ENCODE results near the gene GALNTL6. TPM values are rescaled to one million over a fixed set of nuclear protein-coding genes. Genes with fewer than 3 reads are reported as not detected.

Gene GALNTL6
- total and polyA plus RNA-seq, 2 of the 4 experiments (the other 2 are of a cell fraction): under 0.01 TPM; not detected in 1

DNA sequence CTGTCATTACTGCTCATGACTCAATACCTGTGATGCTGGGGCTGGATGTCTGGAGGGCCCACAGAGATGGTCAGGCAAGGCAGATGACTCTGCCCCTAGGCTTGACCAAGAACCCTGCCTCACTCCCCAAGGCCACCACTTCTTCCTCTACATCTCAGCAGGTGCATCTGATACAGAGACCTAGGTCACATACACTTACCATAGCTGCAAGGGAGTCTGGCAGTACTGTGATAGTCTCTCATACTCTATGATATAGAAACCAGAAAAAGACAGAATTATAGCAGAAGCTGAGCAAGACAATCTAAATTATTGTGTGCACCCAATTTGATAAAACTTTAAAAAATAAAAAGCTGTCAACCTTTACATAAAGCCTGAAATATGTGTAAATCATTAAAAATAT is 878.3 kb downstream of the GALNTL6 start:
- dilution Hi-C loops (cut with HindIII; ENCODE audit: low sequenced_read_pairs, unreplicated experiment): no loop called here
- CTCF ChIA-PET: interaction anchor here (1.0 kb wide), 1 partner anchor 24 kb away, joined by 3 read pairs; no protein-coding TSS in a partner anchor
- no peak for DNase-seq

More for the DNA sequence above, 878.3 kb downstream of the GALNTL6 start:
- H3K14ac ChIP-seq (replicated peaks; ENCODE audit: low read depth, low read length): no peak overlapping the region
- no peaks in the 10 kb centered on the region for H3K27me3 ChIP-seq (ENCODE audit: control insufficient read depth, insufficient read depth, low read length)
- no peak overlapping the region for H4K5ac ChIP-seq (ENCODE audit: low read depth, low read length)
- H4K20me1 ChIP-seq (ENCODE audit: insufficient read depth, low read length): no peaks in the 10 kb centered on the region
- no peaks in the 10 kb centered on the region for H3K4me1 ChIP-seq (ENCODE audit: control insufficient read depth, insufficient read depth, low read length)
- H4K91ac ChIP-seq (ENCODE audit: insufficient read depth, low read depth, low read length): no peak overlapping the region
- no peaks in the 10 kb centered on the region for H3K9me1 ChIP-seq (ENCODE audit: insufficient read depth, low read length)
- no peak for TF ChIP-seq RAD21 (IDR thresholded peaks at IDR 0.05; ENCODE audit: low read length)
- TF ChIP-seq CEBPB (IDR thresholded peaks at IDR 0.05; ENCODE audit: low read depth, low read length): no peak
- TF ChIP-seq MAFK (IDR thresholded peaks at IDR 0.05; ENCODE audit: low read depth, low read length): no peak
- TF ChIP-seq SMC3 (IDR thresholded peaks at IDR 0.05; ENCODE audit: low read depth, low read length): no peak
- TF ChIP-seq FOS (IDR thresholded peaks at IDR 0.05; ENCODE audit: low read depth, low read length): no peak
- no peak for TF ChIP-seq CTCF (conservative IDR thresholded peaks at IDR 0.05; ENCODE audit: low read depth, low read length)
- no peak for TF ChIP-seq ELK1 (IDR thresholded peaks at IDR 0.05; ENCODE audit: borderline replicate concordance, low read depth, low read length)
- no peak for TF ChIP-seq POLR2A (IDR thresholded peaks at IDR 0.05; ENCODE audit: low read depth, low read length)
- no peak for TF ChIP-seq BHLHE40 (IDR thresholded peaks at IDR 0.05; ENCODE audit: low read depth, low read length)
- H3K4ac ChIP-seq (ENCODE audit: low read depth, low read length): no peak overlapping the region
- H3K18ac ChIP-seq (ENCODE audit: low read depth, low read length): no peak overlapping the region
- H2BK120ac ChIP-seq (ENCODE audit: low read depth, low read length): no peak overlapping the region
- POLR2A ChIA-PET (ENCODE audit: unreplicated experiment): no interaction called here
- H3K9me3 ChIP-seq (ENCODE audit: control insufficient read depth, insufficient read depth, low read length): peaks cover 3% of the 10 kb centered on the region; the same call in 1 of the 2 replicates
- no peak overlapping the region for H3K9ac ChIP-seq (ENCODE audit: low read depth, low read length)
- no peak overlapping the region for H3K56ac ChIP-seq (ENCODE audit: extremely low read depth, insufficient read depth, low read length)
- intact Hi-C loops (cut with micrococcal nuclease): no loop called here
- H2AK5ac ChIP-seq (ENCODE audit: low read depth, low read length): no peak overlapping the region
- no peaks in the 10 kb centered on the region for H3K79me1 ChIP-seq (ENCODE audit: low read depth in 1 of 2, low read length in 2 of 2)
- no peak overlapping the region for H3K23ac ChIP-seq (ENCODE audit: low read depth, low read length)
- H2BK20ac ChIP-seq (ENCODE audit: low read depth, low read length): no peak overlapping the region
- in situ Hi-C loops (cut with MboI; ENCODE audit: low sequenced_read_pairs): no loop called here
- no peak overlapping the region for H3K4me3 ChIP-seq (ENCODE audit: insufficient read depth, low read depth, low read length)
- no peaks in the 10 kb centered on the region for H3K36me3 ChIP-seq (ENCODE audit: control insufficient read depth, insufficient read depth, low read length)
- H4K8ac ChIP-seq (ENCODE audit: low read depth in 2 of 2, low read length in 2 of 2): no peak overlapping the region
- no peak overlapping the region for H2BK5ac ChIP-seq (ENCODE audit: low read depth, low read length, poor library complexity, severe bottlenecking)
- no peak overlapping the region for H2BK15ac ChIP-seq (ENCODE audit: low read depth, low read length)
- no peak for ATAC-seq (ENCODE audit: low read depth)
- no peak overlapping the region for H3K27ac ChIP-seq (ENCODE audit: insufficient read depth, low read length)
- BruUV-seq (replicated peaks): no TSS peak
- no peak overlapping the region for H2AFZ ChIP-seq (replicated peaks; ENCODE audit: low read length, poor library complexity)
- H3K4me2 ChIP-seq (ENCODE audit: low read depth, low read length): no peak overlapping the region
- H2AK9ac ChIP-seq (replicated peaks; ENCODE audit: low read depth, low read length, poor library complexity): no peak overlapping the region
